ENCODE data around the gene SATB1.

The SATB1 gene

DNA sequence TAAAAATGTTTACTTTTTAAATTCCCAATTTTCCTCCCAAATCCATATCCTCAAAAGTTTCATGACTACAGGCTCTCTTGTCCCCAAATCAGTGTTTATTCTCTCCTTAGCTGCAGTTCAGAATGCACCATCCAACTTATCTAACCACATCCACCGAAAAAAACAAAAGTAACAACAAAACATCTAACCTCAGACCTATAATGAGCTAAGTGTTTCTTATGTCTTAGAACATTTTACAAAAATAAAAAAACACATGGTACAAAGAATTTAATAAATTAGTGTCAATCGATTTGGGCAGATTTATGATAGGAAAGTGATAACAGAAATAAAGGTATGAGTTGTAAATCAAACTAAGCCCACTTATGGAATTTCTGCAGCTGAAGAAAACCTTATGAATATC, 13.6 kb downstream of the SATB1 start:
- Histone ChIP-seq H3K79me2 (ENCODE audit: low read length) (no peaks in the 10 kb centered on the region), H3K27me3 (replicated peaks; ENCODE audit: insufficient read depth, low read length) (no peaks in the 10 kb centered on the region), H3F3A (ENCODE audit: insufficient read depth, low read length) (no peaks in the 10 kb centered on the region), H3K36me3 (replicated peaks; ENCODE audit: insufficient read depth, low read length) (no peaks in the 10 kb centered on the region), H3K9me2 (replicated peaks; ENCODE audit: insufficient read depth, low read length) (no peaks in the 10 kb centered on the region), H3K4me3 (ENCODE audit: low read length) (no peak overlapping the region), H3K9ac (ENCODE audit: low read length) (no peak overlapping the region), H3K4me1 (ENCODE audit: low read length) (no peaks in the 10 kb centered on the region), H4K20me1 (ENCODE audit: insufficient read depth, low read length) (no peaks in the 10 kb centered on the region), H3K9me3 (replicated peaks; ENCODE audit: insufficient read depth, low read length) (no peaks in the 10 kb centered on the region; the same call in 1 of the 2 replicates), H3K4me2 (ENCODE audit: low read depth, low read length) (no peak overlapping the region), H2AFZ (ENCODE audit: low read length) (no peak overlapping the region), H3K27ac (ENCODE audit: low read length) (no peak overlapping the region)
- DNase-seq: no peak
- TF ChIP-seq, protein P1, sequence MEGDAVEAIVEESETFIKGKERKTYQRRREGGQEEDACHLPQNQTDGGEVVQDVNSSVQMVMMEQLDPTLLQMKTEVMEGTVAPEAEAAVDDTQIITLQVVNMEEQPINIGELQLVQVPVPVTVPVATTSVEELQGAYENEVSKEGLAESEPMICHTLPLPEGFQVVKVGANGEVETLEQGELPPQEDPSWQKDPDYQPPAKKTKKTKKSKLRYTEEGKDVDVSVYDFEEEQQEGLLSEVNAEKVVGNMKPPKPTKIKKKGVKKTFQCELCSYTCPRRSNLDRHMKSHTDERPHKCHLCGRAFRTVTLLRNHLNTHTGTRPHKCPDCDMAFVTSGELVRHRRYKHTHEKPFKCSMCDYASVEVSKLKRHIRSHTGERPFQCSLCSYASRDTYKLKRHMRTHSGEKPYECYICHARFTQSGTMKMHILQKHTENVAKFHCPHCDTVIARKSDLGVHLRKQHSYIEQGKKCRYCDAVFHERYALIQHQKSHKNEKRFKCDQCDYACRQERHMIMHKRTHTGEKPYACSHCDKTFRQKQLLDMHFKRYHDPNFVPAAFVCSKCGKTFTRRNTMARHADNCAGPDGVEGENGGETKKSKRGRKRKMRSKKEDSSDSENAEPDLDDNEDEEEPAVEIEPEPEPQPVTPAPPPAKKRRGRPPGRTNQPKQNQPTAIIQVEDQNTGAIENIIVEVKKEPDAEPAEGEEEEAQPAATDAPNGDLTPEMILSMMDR (IDR thresholded peaks at IDR 0.05; ENCODE audit: low read length): no peak
- TF ChIP-seq EZH2phosphoT487 (IDR thresholded peaks at IDR 0.05; ENCODE audit: low read length) (no peak), EZH2 (optimal IDR thresholded peaks at IDR 0.05; ENCODE audit: low read depth, low read length) (no peak)

DNA sequence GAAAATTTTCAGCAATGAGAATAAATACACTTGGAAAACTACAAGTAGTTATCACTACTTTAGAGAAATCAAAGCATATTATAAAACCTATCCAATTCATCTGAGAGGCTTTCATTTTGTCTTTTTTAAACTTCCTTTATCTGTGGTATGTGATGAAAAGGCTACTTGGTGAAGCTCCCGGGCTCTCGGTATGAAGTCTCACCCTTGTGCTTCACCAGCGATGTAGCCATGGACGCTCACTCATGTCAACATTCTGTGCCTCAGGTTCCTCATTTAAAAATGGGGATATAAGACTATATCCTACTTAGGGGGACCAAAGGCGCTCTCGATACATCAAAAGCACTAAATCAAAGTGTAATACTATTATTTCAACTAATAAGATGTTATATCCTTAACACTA, 14.9 kb downstream of the SATB1 start:
- no peaks in the 10 kb centered on the region for H3K36me3 ChIP-seq (replicated peaks; ENCODE audit: insufficient read depth, low read length)
- no peak overlapping the region for H2AFZ ChIP-seq (ENCODE audit: low read length)
- no peaks in the 10 kb centered on the region; the same call in 1 of the 2 replicates for H3K9me3 ChIP-seq (replicated peaks; ENCODE audit: insufficient read depth, low read length)
- no peak for TF ChIP-seq EZH2 (optimal IDR thresholded peaks at IDR 0.05; ENCODE audit: low read depth, low read length)
- no peak for TF ChIP-seq EZH2phosphoT487 (IDR thresholded peaks at IDR 0.05; ENCODE audit: low read length)
- TF ChIP-seq, protein P1 (IDR thresholded peaks at IDR 0.05; ENCODE audit: low read length): no peak
- no peak overlapping the region for H3K4me3 ChIP-seq (ENCODE audit: low read length)
- H4K20me1 ChIP-seq (ENCODE audit: insufficient read depth, low read length): no peaks in the 10 kb centered on the region
- no peak overlapping the region for H3K27ac ChIP-seq (ENCODE audit: low read length)
- DNase-seq: no peak
- H3K4me2 ChIP-seq (ENCODE audit: low read depth, low read length): no peak overlapping the region
- no peaks in the 10 kb centered on the region for H3K79me2 ChIP-seq (ENCODE audit: low read length)
- H3K27me3 ChIP-seq (replicated peaks; ENCODE audit: insufficient read depth, low read length): no peaks in the 10 kb centered on the region
- H3F3A ChIP-seq (ENCODE audit: insufficient read depth, low read length): no peaks in the 10 kb centered on the region
- no peak overlapping the region for H3K9ac ChIP-seq (ENCODE audit: low read length)
- no peaks in the 10 kb centered on the region for H3K9me2 ChIP-seq (replicated peaks; ENCODE audit: insufficient read depth, low read length)
- no peaks in the 10 kb centered on the region for H3K4me1 ChIP-seq (ENCODE audit: low read length)

DNA sequence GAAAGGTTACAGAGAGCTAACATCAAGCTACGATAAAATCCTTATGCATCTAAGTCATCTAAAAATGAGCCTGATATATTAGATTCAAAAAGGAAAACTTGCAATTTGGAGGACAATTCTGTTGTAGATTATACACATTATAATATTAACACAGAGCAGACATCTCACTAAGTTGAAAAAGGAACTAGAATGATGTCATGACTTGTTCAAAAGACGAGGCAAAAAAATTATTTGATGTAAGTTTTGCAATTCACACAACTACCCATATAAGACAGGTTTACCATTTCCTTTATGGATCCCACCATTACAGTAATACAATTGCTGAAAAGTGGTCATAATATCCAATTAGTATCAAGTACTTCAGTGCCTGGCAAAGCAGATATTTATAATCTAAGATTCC, 15.9 kb downstream of the SATB1 start:
- Histone ChIP-seq H3K79me2 (ENCODE audit: low read length) (no peaks in the 10 kb centered on the region), H3K9me2 (replicated peaks; ENCODE audit: insufficient read depth, low read length) (no peaks in the 10 kb centered on the region)
- DNase-seq: no peak

More for the DNA sequence above, 15.9 kb downstream of the SATB1 start:
- H3K27ac ChIP-seq (ENCODE audit: low read length): no peak overlapping the region
- H3K4me2 ChIP-seq (ENCODE audit: low read depth, low read length): no peak overlapping the region
- H3K27me3 ChIP-seq (replicated peaks; ENCODE audit: insufficient read depth, low read length): no peaks in the 10 kb centered on the region
- H3K4me1 ChIP-seq (ENCODE audit: low read length): no peaks in the 10 kb centered on the region
- TF ChIP-seq, protein P1 (IDR thresholded peaks at IDR 0.05; ENCODE audit: low read length): no peak
- no peak for TF ChIP-seq EZH2 (optimal IDR thresholded peaks at IDR 0.05; ENCODE audit: low read depth, low read length)
- no peak for TF ChIP-seq EZH2phosphoT487 (IDR thresholded peaks at IDR 0.05; ENCODE audit: low read length)
- no peak overlapping the region for H2AFZ ChIP-seq (ENCODE audit: low read length)
- no peak overlapping the region for H3K4me3 ChIP-seq (ENCODE audit: low read length)
- no peaks in the 10 kb centered on the region; the same call in 1 of the 2 replicates for H3K9me3 ChIP-seq (replicated peaks; ENCODE audit: insufficient read depth, low read length)
- H3F3A ChIP-seq (ENCODE audit: insufficient read depth, low read length): no peaks in the 10 kb centered on the region
- no peaks in the 10 kb centered on the region for H4K20me1 ChIP-seq (ENCODE audit: insufficient read depth, low read length)
- H3K36me3 ChIP-seq (replicated peaks; ENCODE audit: insufficient read depth, low read length): no peaks in the 10 kb centered on the region
- no peak overlapping the region for H3K9ac ChIP-seq (ENCODE audit: low read length)
